ENCODE measurements around the gene WDR86. TPM values are rescaled to one million over a fixed set of nuclear protein-coding genes. Genes with fewer than 3 reads are reported as not detected.

The WDR86 gene
- total and polyA plus RNA-seq, 4 donors, result 0.18 to 4.4 (median 2.8) TPM; not detected in 1

GRCh38 chr7:151452680-151453325, 43.0 kb upstream of the WDR86 start:
- H3K9me3 ChIP-seq (ENCODE audit: control insufficient read depth, low read length), result no peaks in the 10 kb centered on the region
- 88 to 89% methylated on average over 14 to 15 of the region's 15 CpGs for WGBS, 2 donors
- ATAC-seq (ENCODE audit: low FRiP score) (no peak), DNase-seq (peak in 1 of 2 donors; percentile 57)
- H3K4me1 ChIP-seq (ENCODE audit: control insufficient read depth in 1 of 2, insufficient read depth in 2 of 2, low read length in 2 of 2), result no peaks in the 10 kb centered on the region
- H3K27me3 ChIP-seq (ENCODE audit: control insufficient read depth in 1 of 2, insufficient read depth in 2 of 2, low read length in 1 of 2), result no peaks in the 10 kb centered on the region
- no peak overlapping the region for H3K27ac ChIP-seq (ENCODE audit: low read depth in 1 of 2, low read length in 2 of 2)
- intact Hi-C loops (cut with DNase I), result loop anchor here in 1 of 2 donors (5.0 kb wide), 1 partner anchor 141 kb away; no protein-coding TSS in a partner anchor
- H3K4me3 ChIP-seq (ENCODE audit: low read length in 2 of 2), result no peak overlapping the region
- no peaks in the 10 kb centered on the region for H3K36me3 ChIP-seq (ENCODE audit: control insufficient read depth in 1 of 2, insufficient read depth in 2 of 2, low read length in 1 of 2)

GRCh38 chr7:151451626-151452571, 42.1 kb upstream of the WDR86 start:
- 85 to 88% methylated on average over 21 to 23 of the region's 23 CpGs for WGBS, 2 donors
- intact Hi-C loops (cut with DNase I), result loop anchor here in 1 of 2 donors (5.0 kb wide), 1 partner anchor 140 kb away; no protein-coding TSS in a partner anchor
- DNase-seq (peak in 1 of 2 donors; percentile 55), ATAC-seq (ENCODE audit: low FRiP score) (no peak)
- no peaks in the 10 kb centered on the region for H3K27me3 ChIP-seq (ENCODE audit: control insufficient read depth in 1 of 2, insufficient read depth in 2 of 2, low read length in 1 of 2)
- no peak overlapping the region for H3K4me3 ChIP-seq (ENCODE audit: low read length in 2 of 2)
- no peak overlapping the region for H3K27ac ChIP-seq (ENCODE audit: low read depth in 1 of 2, low read length in 2 of 2)
- no peaks in the 10 kb centered on the region for H3K4me1 ChIP-seq (ENCODE audit: control insufficient read depth in 1 of 2, insufficient read depth in 2 of 2, low read length in 2 of 2)
- H3K9me3 ChIP-seq (ENCODE audit: control insufficient read depth, low read length), result no peaks in the 10 kb centered on the region
- H3K36me3 ChIP-seq (ENCODE audit: control insufficient read depth in 1 of 2, insufficient read depth in 2 of 2, low read length in 1 of 2), result no peaks in the 10 kb centered on the region

GRCh38 chr7:151451156-151451555, 41.3 kb upstream of the WDR86 start:
- intact Hi-C loops (cut with DNase I), result loop anchor here in 1 of 2 donors (5.0 kb wide), 1 partner anchor 139 kb away; no protein-coding TSS in a partner anchor
- Histone ChIP-seq H3K4me3 (ENCODE audit: low read length in 2 of 2) (no peak overlapping the region), H3K9me3 (ENCODE audit: control insufficient read depth, low read length) (no peaks in the 10 kb centered on the region), H3K36me3 (ENCODE audit: control insufficient read depth in 1 of 2, insufficient read depth in 2 of 2, low read length in 1 of 2) (no peaks in the 10 kb centered on the region), H3K4me1 (ENCODE audit: control insufficient read depth in 1 of 2, insufficient read depth in 2 of 2, low read length in 2 of 2) (no peaks in the 10 kb centered on the region), H3K27me3 (ENCODE audit: control insufficient read depth in 1 of 2, insufficient read depth in 2 of 2, low read length in 1 of 2) (no peaks in the 10 kb centered on the region), H3K27ac (ENCODE audit: low read depth in 1 of 2, low read length in 2 of 2) (no peak overlapping the region)
- ATAC-seq (ENCODE audit: low FRiP score) (no peak), DNase-seq (no peak)
- 93 to 97% methylated on average over 5 of the region's 5 CpGs for WGBS, 2 donors

GRCh38 chr7:151449990-151450389, 40.2 kb upstream of the WDR86 start:
- intact Hi-C loops (cut with DNase I), result loop anchor here (2.0 to 5.0 kb wide), 2 partner anchors 135 to 138 kb away; no protein-coding TSS in a partner anchor
- Histone ChIP-seq H3K4me1 (ENCODE audit: control insufficient read depth in 1 of 2, insufficient read depth in 2 of 2, low read length in 2 of 2) (no peaks in the 10 kb centered on the region), H3K27me3 (ENCODE audit: control insufficient read depth in 1 of 2, insufficient read depth in 2 of 2, low read length in 1 of 2) (no peaks in the 10 kb centered on the region), H3K9me3 (ENCODE audit: control insufficient read depth, low read length) (no peaks in the 10 kb centered on the region), H3K4me3 (ENCODE audit: low read length in 2 of 2) (no peak overlapping the region), H3K27ac (ENCODE audit: low read depth in 1 of 2, low read length in 2 of 2) (no peak overlapping the region), H3K36me3 (ENCODE audit: control insufficient read depth in 1 of 2, insufficient read depth in 2 of 2, low read length in 1 of 2) (no peaks in the 10 kb centered on the region)
- 90 to 93% methylated on average over 9 of the region's 9 CpGs for WGBS, 2 donors
- ATAC-seq (ENCODE audit: low FRiP score), result no peak
- no peak for DNase-seq

GRCh38 chr7:151448261-151449252, 38.7 kb upstream of the WDR86 start:
- ATAC-seq (ENCODE audit: low FRiP score), result peak; percentile 92
- 5 to 6% methylated on average over 60 to 61 of the region's 61 CpGs for WGBS, 2 donors
- Histone ChIP-seq H3K4me3 (ENCODE audit: low read length in 2 of 2) (peak overlapping the region; percentile 36 to 73), H3K27me3 (ENCODE audit: control insufficient read depth in 1 of 2, insufficient read depth in 2 of 2, low read length in 1 of 2) (no peaks in the 10 kb centered on the region), H3K9me3 (ENCODE audit: control insufficient read depth, low read length) (no peaks in the 10 kb centered on the region), H3K4me1 (ENCODE audit: control insufficient read depth in 1 of 2, insufficient read depth in 2 of 2, low read length in 2 of 2) (no peaks in the 10 kb centered on the region), H3K36me3 (ENCODE audit: control insufficient read depth in 1 of 2, insufficient read depth in 2 of 2, low read length in 1 of 2) (no peaks in the 10 kb centered on the region), H3K27ac (ENCODE audit: low read depth in 1 of 2, low read length in 2 of 2) (peak overlapping the region in 1 of 2 donors; percentile 42)
- intact Hi-C loops (cut with DNase I), result loop anchor here (1.0 to 2.0 kb wide), 2 partner anchors 80 to 134 kb away; no protein-coding TSS in a partner anchor
- DNase-seq, result peak; percentile 78 to 91

GRCh38 chr7:151447901-151448260, 38.0 kb upstream of the WDR86 start:
- Histone ChIP-seq H3K27ac (ENCODE audit: low read depth in 1 of 2, low read length in 2 of 2) (peak overlapping the region in 1 of 2 donors; percentile 42), H3K27me3 (ENCODE audit: control insufficient read depth in 1 of 2, insufficient read depth in 2 of 2, low read length in 1 of 2) (no peaks in the 10 kb centered on the region), H3K36me3 (ENCODE audit: control insufficient read depth in 1 of 2, insufficient read depth in 2 of 2, low read length in 1 of 2) (no peaks in the 10 kb centered on the region), H3K9me3 (ENCODE audit: control insufficient read depth, low read length) (no peaks in the 10 kb centered on the region), H3K4me1 (ENCODE audit: control insufficient read depth in 1 of 2, insufficient read depth in 2 of 2, low read length in 2 of 2) (no peaks in the 10 kb centered on the region), H3K4me3 (ENCODE audit: low read length in 2 of 2) (peak overlapping the region; percentile 36 to 73)
- ATAC-seq (ENCODE audit: low FRiP score) (no peak), DNase-seq (no peak)
- intact Hi-C loops (cut with DNase I), result loop anchor here (1.0 to 2.0 kb wide), 2 partner anchors 80 to 133 kb away; no protein-coding TSS in a partner anchor
- 25 to 36% methylated on average over 26 of the region's 26 CpGs for WGBS, 2 donors

- DNase-seq, result peak in 1 of 2 donors; percentile 62
- Histone ChIP-seq H3K9me3 (ENCODE audit: control insufficient read depth, low read length) (no peaks in the 10 kb centered on the region), H3K27me3 (ENCODE audit: control insufficient read depth in 1 of 2, insufficient read depth in 2 of 2, low read length in 1 of 2) (no peaks in the 10 kb centered on the region), H3K36me3 (ENCODE audit: control insufficient read depth in 1 of 2, insufficient read depth in 2 of 2, low read length in 1 of 2) (no peaks in the 10 kb centered on the region), H3K4me1 (ENCODE audit: control insufficient read depth in 1 of 2, insufficient read depth in 2 of 2, low read length in 2 of 2) (no peaks in the 10 kb centered on the region), H3K4me3 (ENCODE audit: low read length in 2 of 2) (no peak overlapping the region), H3K27ac (ENCODE audit: low read depth in 1 of 2, low read length in 2 of 2) (no peak overlapping the region)
- WGBS, 2 donors, result 97 to 98% methylated on average over 18 of the region's 18 CpGs
- intact Hi-C loops (cut with DNase I), result no loop called here
- ATAC-seq (ENCODE audit: low FRiP score), result no peak
Observed at GRCh38 chr7:151447312-151447711, 37.5 kb upstream of the WDR86 start.

GRCh38 chr7:151446412-151446811, 36.6 kb upstream of the WDR86 start:
- peak in 1 of 2 donors; percentile 43 for DNase-seq

More at GRCh38 chr7:151446412-151446811, 36.6 kb upstream of the WDR86 start:
- WGBS, 2 donors, result 91 to 93% methylated on average over 2 of the region's 2 CpGs
- no peak overlapping the region for H3K27ac ChIP-seq (ENCODE audit: low read depth in 1 of 2, low read length in 2 of 2)
- H3K27me3 ChIP-seq (ENCODE audit: control insufficient read depth in 1 of 2, insufficient read depth in 2 of 2, low read length in 1 of 2), result no peaks in the 10 kb centered on the region
- H3K4me1 ChIP-seq (ENCODE audit: control insufficient read depth in 1 of 2, insufficient read depth in 2 of 2, low read length in 2 of 2), result no peaks in the 10 kb centered on the region
- intact Hi-C loops (cut with DNase I), result no loop called here
- no peak for ATAC-seq (ENCODE audit: low FRiP score)
- H3K36me3 ChIP-seq (ENCODE audit: control insufficient read depth in 1 of 2, insufficient read depth in 2 of 2, low read length in 1 of 2), result no peaks in the 10 kb centered on the region
- H3K9me3 ChIP-seq (ENCODE audit: control insufficient read depth, low read length), result no peaks in the 10 kb centered on the region
- H3K4me3 ChIP-seq (ENCODE audit: low read length in 2 of 2), result no peak overlapping the region

All from aorta (tissue), 5 donors.